ENCODE data around the gene ABHD1. TPM values are rescaled to one million over a fixed set of nuclear protein-coding genes. Genes with fewer than 3 reads are reported as not detected.
A peak's percentile ranks its signal among the peaks of the same experiment; 100 is the strongest.

Gene ABHD1
- total and polyA plus RNA-seq, 2 experiments from 2014 or later, result 0.38 to 0.55 TPM

- Histone ChIP-seq H3K4me3 (no peak overlapping the region), H3K27ac (ENCODE audit: low read depth) (no peak overlapping the region), H3K27me3 (ENCODE audit: insufficient read depth) (no peaks in the 10 kb centered on the region), H3K4me2 (no peak overlapping the region), H2AFZ (peak overlapping the region; percentile 43; the same call in 1 of the 2 replicates), H3K36me3 (ENCODE audit: insufficient read depth) (no peaks in the 10 kb centered on the region), H3F3A (replicated peaks; ENCODE audit: low read depth) (no peaks in the 10 kb centered on the region), H3K79me2 (replicated peaks; ENCODE audit: insufficient read depth) (no peaks in the 10 kb centered on the region), H3K4me1 (ENCODE audit: insufficient read depth) (no peaks in the 10 kb centered on the region; the same call in 1 of the 2 replicates), H3K9me2 (ENCODE audit: insufficient read depth) (no peaks in the 10 kb centered on the region), H4K20me1 (replicated peaks; ENCODE audit: insufficient read depth) (no peaks in the 10 kb centered on the region)
- Mint-ChIP-seq H3K9me3 (peaks cover 9% of the 10 kb centered on the region; the same call in 2 of the 3 replicates), H3K4me3 (no peak overlapping the region), H3K36me3 (ENCODE audit: low read depth) (peaks cover 7% of the 10 kb centered on the region; the same call in 2 of the 3 replicates), H3K27me3 (ENCODE audit: insufficient read depth, low read depth, poor library complexity) (peaks cover 2% of the 10 kb centered on the region), H3K4me1 (peaks cover 9% of the 10 kb centered on the region), H3K27ac (no peak overlapping the region)
- no peak for TF ChIP-seq EZH2 (IDR thresholded peaks at IDR 0.05; ENCODE audit: low read depth, unreplicated experiment)
- TF ChIP-seq ETS1 (IDR thresholded peaks at IDR 0.05), result no peak
- TF ChIP-seq ZNF462 (CRISPR knock-in tag; IDR thresholded peaks at IDR 0.05), result no peak
- TF ChIP-seq STAT1 (IDR thresholded peaks at IDR 0.05; ENCODE audit: unreplicated experiment), result no peak
- TF ChIP-seq ZNF331 (CRISPR knock-in tag; IDR thresholded peaks at IDR 0.05; ENCODE audit: low read depth), result no peak
- no peak for DNase-seq (ENCODE audit: low spot score)
- ATAC-seq, result no peak
Observed at GRCh38 chr2:27162151-27163121, 38.8 kb downstream of the ABHD1 start.

All from GM23338 (cell line).